Fibroblast of skin of left quadriceps (primary cell): ENCODE results near the gene SURF1.
"Not testable (repeated sequence)": the region's sequence is repeated elsewhere in the genome, so short reads cannot be mapped to it uniquely, and the experiment has no call there.

Source experiments
- DNase-seq, 2 experiments: peaks; one replicate each; pipeline ENCODE4 v3.0.0-alpha.2; 2013; ENCODE audit warnings: low read depth in 2 of 2

SURF1 gene, protein sequence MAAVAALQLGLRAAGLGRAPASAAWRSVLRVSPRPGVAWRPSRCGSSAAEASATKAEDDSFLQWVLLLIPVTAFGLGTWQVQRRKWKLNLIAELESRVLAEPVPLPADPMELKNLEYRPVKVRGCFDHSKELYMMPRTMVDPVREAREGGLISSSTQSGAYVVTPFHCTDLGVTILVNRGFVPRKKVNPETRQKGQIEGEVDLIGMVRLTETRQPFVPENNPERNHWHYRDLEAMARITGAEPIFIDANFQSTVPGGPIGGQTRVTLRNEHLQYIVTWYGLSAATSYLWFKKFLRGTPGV

DNA sequence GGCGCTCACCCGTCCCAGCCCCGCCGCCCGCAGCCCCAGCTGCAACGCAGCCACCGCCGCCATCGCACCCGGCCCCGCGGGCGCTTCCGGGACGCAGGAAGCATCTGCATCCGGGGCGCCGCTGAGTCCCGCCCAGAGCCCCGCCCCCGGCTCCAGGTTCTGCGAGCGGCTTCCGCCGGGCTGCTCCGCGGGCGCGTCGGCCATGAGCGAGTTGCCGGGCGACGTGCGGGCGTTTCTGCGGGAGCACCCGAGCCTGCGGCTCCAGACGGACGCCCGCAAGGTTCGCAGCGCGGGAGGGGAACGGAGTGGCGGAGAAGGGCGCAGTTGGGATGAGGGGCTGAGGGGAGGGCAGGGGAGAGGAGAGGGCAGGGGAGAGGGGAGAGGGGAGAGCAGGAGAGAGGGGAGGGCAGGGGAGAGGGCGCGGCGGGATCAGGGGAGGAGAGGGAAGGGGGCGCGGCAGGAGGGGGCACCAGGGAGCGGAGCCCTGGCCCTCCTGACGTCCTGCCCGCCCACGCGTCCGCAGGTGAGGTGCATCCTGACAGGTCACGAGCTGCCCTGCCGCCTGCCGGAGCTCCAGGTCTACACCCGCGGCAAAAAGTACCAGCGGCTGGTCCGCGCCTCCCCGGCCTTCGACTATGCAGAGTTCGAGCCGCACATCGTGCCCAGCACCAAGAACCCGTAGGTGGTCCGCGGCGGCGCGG lies at the start of gene SURF1, which contains the start of gene SURF2:
TSS of gene SURF1 (minus strand) at position 97 of the 701 bp plus-strand sequence. CDS start at position 63, 34 bp downstream.
TSS of gene SURF2 (plus strand) at position 160 of the 701 bp plus-strand sequence. CDS start at position 203, 43 bp downstream.
- peak in 1 of 2 experiments; percentile 45 for DNase-seq

DNA sequence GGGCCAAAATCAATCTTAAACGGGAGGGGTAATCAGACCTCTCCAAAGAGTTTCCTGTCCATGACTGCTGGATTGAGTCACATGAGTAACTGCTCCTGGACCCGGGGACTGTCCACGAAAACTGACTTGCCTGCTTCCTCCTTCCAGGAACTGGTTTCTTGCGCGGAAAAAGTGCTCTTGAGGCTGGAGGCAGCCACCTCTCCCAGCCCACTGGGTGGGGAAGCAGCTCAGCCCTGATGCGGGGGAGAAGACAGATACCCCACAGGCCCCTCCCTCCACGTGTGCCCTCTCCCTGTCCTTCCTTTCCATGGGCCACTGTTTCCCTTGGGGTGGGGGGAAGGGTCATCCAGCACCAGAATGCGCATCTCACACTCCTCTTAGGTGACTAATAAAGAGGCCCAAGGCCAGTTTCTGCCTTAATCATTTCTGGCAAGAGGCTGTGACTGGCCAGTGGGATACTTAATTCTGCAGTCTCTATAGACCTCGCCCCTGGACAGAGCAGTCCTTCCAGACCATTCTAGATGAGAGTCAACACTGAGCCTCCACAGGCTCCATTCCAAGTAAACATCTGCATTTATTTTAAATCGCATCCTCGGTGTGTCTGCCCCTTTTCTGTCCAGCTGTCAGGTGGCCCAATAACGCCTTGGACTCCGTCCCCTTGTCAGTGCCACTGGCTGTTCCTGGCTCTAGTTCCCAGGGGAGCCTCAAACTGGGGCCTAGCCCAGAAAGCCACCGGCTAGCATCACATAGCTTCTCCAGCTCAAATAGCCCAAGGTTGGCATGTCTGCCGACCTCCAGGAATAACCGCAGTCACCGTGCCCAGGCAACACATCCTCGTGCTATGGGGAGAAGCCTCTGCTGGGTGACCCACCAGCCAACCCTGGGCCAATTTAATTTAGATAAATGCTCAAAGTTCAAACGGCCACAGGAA lies 49.5 kb upstream of the SURF1 start:
- DNase-seq = no peak

DNA sequence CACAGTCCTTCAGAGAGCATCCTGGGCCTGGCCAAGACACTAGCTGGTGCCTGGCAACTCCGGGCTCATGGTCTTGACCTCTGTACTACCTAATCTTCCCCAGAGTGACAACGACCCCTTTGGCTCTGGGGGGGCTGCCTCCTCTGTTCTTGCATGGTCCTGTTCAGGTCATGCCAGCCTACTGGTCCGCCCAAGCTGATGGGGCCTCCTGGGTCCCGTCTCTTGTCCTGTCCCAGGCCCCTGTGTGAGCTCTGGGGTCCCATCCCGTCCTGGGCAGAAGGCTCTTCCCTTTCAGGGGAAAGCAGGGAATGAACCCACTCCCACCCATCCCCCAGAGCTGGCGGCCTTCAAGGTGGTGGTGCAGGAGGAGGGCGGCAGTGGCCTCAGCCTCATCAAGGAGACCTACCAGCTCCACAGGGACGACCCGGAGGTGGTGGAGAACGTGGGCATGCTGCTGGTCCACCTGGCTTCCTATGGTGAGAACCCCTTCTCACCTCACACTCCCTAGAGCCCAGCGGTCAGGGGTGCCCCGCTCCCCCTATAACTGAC lies 48.2 kb upstream of the SURF1 start:
- no peak for DNase-seq

DNA sequence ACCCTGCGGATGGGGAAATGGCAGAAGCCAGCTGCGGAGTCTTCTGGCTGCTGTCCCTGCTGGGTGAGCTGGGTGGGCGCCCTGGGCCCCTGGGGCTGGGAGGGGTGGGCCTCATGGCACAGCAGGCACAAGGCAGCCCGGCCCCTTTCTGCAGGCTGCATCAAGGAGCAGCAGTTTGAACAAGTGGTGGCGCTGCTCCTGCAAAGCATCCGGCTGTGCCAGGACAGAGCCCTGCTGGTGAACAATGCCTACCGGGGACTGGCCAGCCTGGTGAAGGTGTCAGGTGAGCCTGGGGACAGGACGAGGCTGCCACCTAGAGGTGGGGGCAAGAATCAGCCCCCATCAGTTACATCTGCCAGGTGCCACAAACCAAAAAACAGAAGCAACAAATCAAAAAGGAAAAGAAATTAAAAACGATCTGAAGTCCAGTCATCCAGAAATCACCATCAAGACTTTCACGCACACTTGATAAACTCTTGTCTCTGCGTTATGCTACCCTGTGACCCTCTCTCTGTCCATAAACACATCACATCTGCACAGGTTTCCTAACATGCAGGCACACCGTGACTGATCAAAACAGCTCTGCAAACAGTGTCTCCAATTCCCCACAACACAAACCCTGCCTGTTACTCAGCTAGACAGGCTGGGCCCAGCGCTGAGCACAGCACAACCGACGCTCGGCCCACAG lies 47.6 kb upstream of the SURF1 start:
- DNase-seq = no peak

DNA sequence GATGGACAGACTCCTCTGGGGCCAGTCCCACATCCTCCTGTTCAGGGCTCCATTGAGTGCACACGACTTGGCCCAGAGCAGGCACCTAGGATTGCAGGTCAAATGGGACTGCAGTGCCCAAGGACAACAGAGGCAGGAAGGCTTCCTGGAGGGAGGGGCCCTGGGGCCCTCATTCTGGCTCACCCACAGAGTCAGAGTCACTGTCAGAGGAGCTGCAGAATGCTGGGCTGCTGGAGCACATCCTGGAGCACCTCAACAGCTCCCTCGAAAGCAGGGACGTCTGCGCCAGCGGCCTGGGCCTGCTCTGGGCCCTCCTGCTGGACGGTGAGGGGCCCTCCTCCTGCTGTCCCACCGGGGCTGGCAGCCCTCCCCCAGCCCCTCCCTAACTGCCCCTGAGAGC lies 46.4 kb upstream of the SURF1 start:
- no peak for DNase-seq

DNA sequence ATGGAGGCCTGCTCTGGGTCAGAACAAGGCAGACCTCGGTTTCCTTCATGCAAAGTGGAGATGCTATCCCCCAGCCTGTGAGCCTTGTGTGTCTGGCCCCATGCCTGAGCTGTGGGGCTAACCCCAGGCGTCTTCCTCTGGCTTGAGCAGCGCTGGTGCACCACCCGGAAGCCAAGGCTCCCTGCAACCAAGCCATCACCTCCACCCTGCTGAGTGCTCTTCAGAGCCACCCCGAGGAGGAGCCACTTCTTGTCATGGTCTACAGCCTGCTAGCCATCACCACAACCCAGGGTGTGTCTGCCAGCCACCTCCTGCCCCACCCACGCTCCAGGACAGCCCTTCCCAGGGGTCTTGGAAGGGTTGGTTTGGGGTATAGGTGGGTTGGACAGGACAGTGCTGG lies 45.3 kb upstream of the SURF1 start:
- DNase-seq = no peak

DNA sequence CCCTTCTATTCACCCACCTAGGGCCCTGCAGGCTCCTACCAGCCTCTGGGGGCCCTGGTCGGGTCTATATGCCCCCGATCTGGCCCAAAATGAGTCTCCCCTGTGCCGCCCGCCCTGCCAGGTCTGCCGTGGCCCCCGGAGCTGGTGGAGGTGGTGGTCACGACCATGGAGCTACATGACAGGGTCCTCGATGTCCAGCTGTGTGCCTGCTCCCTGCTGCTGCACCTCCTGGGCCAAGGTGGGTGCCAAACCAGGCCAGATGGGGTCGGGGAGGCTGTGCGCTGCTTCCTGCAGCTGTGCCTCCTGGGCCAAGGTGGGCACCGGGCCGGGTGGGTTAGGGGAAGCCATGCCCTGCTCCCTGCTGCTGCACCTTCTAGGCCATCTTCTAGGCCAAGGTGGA lies 44.0 kb upstream of the SURF1 start:
- DNase-seq = no peak

DNA sequence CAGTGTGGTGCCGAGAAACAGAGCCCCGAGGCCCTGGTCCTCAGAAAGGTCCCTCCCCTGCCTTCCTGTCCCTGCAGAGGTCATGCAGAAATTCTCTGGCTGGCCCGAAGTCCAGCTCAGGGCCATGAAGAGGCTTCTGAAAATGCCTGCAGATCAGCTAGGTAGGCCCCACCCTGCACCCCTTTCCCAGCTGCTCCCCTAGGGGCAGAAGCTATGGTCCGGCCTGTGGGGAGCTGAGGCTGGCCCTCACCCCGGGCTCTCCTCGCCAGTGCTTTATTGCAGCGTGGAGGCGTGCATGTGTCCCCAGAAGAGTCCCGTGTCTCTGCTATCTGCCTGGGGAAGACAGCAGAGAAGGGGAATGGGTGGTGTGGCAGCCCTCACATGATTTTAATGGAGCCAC lies 41.6 kb upstream of the SURF1 start:
- DNase-seq = no peak

DNA sequence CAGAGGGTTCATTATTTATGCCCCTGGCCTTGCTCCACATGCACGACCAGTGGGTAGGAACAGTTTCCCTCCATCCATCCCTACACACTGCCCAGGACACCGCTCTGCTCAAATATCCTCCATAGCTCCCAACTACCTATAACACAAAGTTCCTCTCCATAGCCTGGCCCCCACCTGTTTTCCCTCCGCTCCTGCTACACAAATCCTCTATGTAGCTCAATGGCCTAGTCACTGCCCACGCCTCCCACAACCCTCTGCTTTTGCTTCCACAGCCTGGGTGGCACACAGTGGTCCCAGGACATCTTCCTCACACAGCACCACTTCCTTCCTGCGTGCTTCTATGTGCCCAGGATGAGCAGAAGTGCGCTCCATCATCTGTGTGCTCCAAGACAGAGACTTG lies 41.1 kb upstream of the SURF1 start:
- no peak for DNase-seq

DNA sequence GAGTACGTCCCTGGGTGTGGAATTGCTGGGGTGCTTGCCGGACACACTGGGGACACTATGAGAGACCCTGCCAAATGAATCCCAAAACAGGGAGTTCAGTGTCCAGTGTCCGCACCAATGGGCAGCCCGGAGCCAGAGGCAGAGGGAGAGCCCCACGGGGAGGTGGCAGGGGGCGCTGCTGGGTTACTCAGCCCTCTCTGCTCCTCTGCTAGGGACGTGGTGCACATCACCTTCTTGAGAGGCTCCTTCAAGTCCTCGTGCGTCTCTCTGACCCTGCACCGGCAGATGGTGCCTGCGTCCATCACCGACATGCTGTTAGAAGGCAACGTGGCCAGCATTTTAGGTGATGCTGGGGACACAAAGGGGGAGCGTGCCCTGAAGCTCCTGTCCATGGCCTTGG lies 40.7 kb upstream of the SURF1 start:
- DNase-seq = no peak

DNA sequence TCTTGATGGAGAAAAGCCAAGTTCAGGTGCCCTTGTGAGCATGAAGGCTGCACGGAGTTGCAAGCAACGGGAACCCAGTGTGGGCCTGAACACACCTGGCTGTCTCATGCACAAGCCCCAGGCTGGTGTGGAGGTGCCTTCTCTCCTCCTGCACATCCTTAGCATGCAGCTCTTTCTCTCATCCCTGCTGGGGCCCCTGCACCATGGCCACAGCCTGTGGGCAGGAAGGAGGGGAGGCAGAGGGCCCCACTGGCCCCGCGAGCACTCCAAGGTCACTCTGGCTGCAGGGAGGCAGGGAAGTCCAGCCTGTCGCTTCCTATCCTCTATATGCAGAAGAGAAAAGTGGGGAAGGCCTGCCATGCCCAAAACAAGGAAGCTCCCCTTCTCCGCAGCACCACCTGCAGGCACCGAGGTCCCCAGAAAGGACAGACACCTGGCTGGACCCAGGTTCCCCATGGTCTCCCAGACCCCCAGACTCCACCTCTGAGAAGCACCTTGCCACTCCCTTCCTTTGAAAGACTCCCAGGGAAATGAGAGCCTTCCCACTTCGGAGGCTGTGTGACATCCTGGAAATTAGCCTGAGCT lies 38.5 kb upstream of the SURF1 start:
- DNase-seq = no peak

DNA sequence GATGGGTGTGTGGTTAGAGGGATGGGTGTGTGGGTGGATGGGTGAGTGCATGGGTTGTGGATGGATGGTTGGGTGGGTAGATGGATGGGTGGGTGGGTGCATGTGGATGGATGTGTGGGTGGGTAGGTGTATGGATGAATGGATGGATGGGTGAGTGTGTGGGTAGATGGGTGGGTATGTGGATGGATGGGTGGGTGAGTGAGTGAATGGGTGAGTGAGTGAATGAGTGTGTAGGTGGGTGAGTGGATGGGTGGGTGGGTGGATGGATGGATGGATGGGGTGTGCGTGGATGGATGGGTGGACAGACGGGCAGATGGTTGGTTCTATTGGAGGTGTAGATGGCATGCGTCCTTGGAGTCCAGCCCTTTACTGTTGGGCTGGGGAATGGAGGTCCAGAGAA lies 37.1 kb upstream of the SURF1 start:
- DNase-seq = no peak

DNA sequence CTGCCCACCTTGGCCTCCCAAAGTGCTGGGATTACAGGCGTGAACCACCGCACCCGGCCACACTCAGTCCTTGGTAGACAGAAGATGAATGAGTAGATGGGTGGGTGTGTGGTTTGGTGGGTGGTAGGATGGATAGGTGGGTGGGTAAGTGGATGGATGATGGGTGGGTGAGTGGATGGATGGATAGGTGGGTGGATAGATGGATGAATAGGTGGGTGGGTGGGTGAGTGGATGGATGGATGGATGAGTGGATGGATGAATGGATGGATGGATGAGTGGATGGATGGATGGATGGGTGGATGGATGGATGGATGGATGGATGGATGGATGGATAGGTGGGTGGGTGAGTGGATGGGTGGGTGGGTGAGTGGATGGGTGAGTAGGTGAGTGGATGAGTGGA lies 36.0 kb upstream of the SURF1 start:
- not testable (repeated sequence) for DNase-seq

DNA sequence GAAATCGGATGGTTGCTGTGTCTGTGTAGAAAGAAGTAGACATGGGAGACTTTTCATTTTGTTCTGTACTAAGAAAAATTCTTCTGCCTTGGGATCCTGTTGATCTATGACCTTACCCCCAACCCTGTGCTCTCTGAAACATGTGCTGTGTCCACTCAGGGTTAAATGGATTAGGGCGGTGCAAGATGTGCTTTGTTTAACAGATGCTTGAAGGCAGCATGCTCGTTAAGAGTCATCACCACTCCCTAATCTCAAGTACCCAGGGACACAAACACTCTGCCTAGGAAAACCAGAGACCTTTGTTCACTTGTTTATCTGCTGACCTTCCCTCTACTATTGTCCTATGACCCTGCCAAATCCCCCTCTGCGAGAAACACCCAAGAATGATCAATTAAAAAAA lies 35.2 kb upstream of the SURF1 start:
- not testable (repeated sequence) for DNase-seq

DNA sequence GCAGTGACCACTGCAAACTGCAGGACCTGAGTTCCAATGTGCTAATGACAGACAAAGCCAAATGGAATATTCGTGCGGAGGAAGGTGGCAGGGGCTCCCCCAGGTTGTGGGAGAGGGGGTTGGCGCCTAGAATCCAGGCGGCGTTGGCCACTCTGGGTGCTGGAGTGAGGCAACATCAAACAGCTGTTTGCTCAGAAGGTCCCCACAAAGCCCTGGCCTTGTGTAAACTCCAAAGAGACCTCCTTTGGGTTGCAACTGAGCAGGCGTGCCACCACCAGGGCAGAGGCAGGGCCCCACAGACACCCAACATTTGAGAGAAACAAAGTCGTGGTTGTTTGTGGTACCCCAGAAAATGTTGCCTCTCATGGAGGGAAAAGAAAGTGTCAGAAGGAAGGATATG lies 34.4 kb upstream of the SURF1 start:
- DNase-seq = no peak

DNA sequence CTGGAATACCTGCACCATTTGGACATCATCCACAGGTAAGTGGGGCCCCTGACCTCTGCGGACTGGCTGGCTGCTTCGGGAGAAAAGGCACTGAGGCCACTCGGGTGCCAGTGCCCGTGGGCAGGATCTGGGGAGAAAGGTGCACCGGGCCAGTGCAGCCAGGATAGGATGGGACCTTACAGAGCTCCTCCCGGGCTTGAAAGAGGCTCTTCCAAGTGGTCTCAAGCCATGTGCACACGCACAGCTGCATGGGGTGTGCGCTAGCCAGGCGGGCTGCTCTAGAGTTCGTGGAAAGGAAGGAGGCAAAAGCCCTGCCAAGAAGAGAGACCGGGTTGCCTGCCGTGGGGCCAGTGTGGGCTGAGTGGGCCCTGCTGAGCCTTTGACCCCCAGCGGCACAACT lies 33.3 kb upstream of the SURF1 start:
- DNase-seq = no peak

DNA sequence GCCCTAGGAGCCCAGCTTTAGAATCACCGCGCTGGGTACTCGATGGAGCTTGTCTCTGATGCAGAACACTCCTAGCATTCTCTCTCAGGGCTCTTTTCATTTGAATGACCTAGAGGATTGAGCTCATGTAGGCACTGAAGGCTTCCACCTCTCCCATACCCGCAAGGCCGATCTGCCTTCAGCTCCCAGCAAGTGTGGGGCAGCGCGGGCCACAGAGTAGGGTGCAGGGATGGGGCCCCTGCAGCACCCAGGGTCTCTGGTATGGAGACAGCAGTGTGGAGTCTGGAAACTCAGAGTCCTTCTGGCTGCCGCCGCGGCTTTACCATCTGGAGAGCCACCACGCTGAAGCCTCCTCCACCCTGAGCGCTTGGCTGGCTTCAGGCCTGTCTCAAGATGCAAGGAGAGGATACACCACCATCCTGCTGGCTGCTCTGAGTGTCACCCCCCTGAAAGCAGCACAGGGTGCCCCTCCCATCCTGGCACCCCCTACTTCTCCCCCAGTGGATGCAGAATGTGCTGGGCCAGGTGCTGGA lies 32.8 kb upstream of the SURF1 start:
- DNase-seq = no peak

DNA sequence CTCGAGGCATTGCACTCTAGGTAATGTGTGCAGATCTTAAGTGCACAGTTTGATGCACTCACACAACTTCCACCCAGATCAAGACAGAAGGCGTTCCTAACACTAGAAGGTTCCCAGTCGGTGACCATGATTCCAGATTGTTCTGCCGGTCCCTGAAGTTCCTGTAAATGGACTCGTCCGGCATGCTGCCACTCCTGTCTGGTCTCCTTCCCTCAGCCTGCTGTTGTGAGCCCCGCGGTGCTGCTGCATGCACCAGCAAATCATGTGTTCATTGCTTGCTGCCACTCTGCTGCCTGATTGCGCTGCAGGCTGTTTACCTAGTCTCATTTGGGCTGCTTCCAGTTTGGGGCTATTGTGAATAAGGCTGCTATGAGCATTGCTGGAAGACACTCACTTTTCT lies 31.4 kb upstream of the SURF1 start:
- DNase-seq = no peak

DNA sequence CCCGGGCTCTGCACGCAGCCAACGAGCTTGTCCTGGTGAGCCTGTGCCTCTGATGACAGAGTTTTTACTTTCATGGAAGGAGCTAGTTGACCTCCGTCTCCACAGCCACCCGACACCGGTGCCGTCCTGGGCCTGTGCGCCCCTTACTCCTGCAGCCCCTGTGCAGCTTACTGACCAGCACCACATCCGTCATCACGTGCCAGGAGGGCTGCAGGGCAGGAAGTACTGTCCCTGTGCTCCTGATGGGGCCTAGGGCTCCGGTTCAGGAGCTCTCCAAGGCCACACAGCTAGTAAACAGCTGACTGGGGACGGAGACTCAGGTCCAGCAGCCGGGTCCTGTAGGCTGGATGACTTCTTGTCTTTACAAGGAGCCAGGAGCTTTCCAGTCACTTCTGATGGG lies 30.1 kb upstream of the SURF1 start:
- no peak for DNase-seq

DNA sequence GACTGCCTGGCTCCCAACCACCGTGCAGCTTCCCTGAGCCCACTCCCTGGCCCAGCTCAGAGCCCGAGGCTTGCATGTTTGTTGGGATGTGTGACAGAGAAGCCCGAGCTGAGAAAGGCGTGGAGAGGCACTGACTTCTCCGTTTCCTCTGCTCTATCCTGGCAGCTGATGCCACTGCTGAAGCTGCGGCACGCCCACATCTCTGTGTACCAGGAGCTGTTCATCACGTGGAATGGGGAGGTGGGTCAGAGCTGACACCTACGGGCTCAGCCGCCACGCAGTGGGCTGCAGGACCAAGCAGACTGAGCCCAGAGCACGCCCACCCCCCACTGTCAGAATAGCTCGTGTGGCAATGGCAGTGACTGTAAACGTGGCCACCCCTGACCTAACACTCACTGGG lies 29.2 kb upstream of the SURF1 start:
- no peak for DNase-seq
